Trophoblast cell (in vitro differentiated cells and primary cell): Measurements from ENCODE around the gene INTS1.

Source experiments
- DNase-seq, 2 donors: peaks; one replicate each; pipeline ENCODE4 v3.0.0-alpha.2; 2016
- H2AFZ ChIP-seq: 2 replicates; pipeline ENCODE4 v1.6.1; 2013; ENCODE audit warnings: low read length, moderate library complexity, mild to moderate bottlenecking; ENCODE audit not compliant: insufficient read depth, poor library complexity
- H2AK5ac ChIP-seq: 2 replicates; pipeline ENCODE4 v1.6.1; 2013; ENCODE audit warnings: mild to moderate bottlenecking, low read length
- H2BK120ac ChIP-seq: 2 replicates; pipeline ENCODE4 v1.6.1; 2013; ENCODE audit warnings: low read length, mild to moderate bottlenecking, moderate library complexity; ENCODE audit not compliant: insufficient read depth, poor library complexity
- H2BK12ac ChIP-seq: 2 replicates; pipeline ENCODE4 v1.6.1; 2013; ENCODE audit warnings: mild to moderate bottlenecking, low read length, moderate library complexity
- H2BK5ac ChIP-seq: 2 replicates; pipeline ENCODE4 v1.6.1; 2013; ENCODE audit warnings: low read length, low read depth, moderate library complexity, mild to moderate bottlenecking; ENCODE audit not compliant: poor library complexity
- H3K14ac ChIP-seq: 2 replicates; pipeline ENCODE4 v1.6.1; 2013; ENCODE audit warnings: mild to moderate bottlenecking, low read length
- H3K18ac ChIP-seq: 2 replicates; pipeline ENCODE4 v1.6.1; 2013; ENCODE audit warnings: mild to moderate bottlenecking, low read length
- H3K23ac ChIP-seq: 2 replicates; pipeline ENCODE4 v1.6.1; 2013; ENCODE audit warnings: low read length
- H3K27ac ChIP-seq: 2 replicates; pipeline ENCODE4 v1.5.1; 2013; ENCODE audit warnings: low read depth, mild to moderate bottlenecking, inconsistent platforms, low read length, moderate library complexity
- H3K27me3 ChIP-seq: 2 replicates; pipeline ENCODE4 v1.6.1; 2013; ENCODE audit warnings: inconsistent platforms, mild to moderate bottlenecking, low read length, moderate library complexity; ENCODE audit not compliant: insufficient read depth
- H3K36me3 ChIP-seq, 2 experiments: 1 replicate in 1 of 2; 2 replicates in 1 of 2; pipeline ENCODE4 v1.6.1; 2013; ENCODE audit warnings: low read length in 2 of 2, mild to moderate bottlenecking in 2 of 2, moderate library complexity in 1 of 2; ENCODE audit not compliant: insufficient read depth in 2 of 2, control insufficient read depth in 1 of 2
- H3K4ac ChIP-seq: 2 replicates; pipeline ENCODE4 v1.6.1; 2013; ENCODE audit warnings: low read depth, mild to moderate bottlenecking, low read length, moderate library complexity
- H3K4me1 ChIP-seq, 2 experiments: 1 replicate in 1 of 2; 2 replicates in 1 of 2; pipeline ENCODE4 v1.6.1; 2013; ENCODE audit warnings: low read length in 2 of 2, mild to moderate bottlenecking in 2 of 2, moderate library complexity in 1 of 2; ENCODE audit not compliant: insufficient read depth in 2 of 2, control insufficient read depth in 1 of 2
- H3K4me2 ChIP-seq: 2 replicates; pipeline ENCODE4 v1.6.1; 2013; ENCODE audit warnings: inconsistent platforms, mild to moderate bottlenecking, low read length, moderate library complexity
- H3K4me3 ChIP-seq: 2 replicates; pipeline ENCODE4 v1.5.1; 2013; ENCODE audit warnings: mild to moderate bottlenecking, low read depth, low read length, inconsistent platforms
- H3K79me1 ChIP-seq: one replicate; pipeline ENCODE4 v1.6.1; 2013; ENCODE audit warnings: low read length
- H3K79me2 ChIP-seq: 2 replicates; pipeline ENCODE4 v1.6.1; 2013; ENCODE audit warnings: low read length, mild to moderate bottlenecking; ENCODE audit not compliant: control insufficient read depth, insufficient read depth, poor library complexity
- H3K9ac ChIP-seq: 2 replicates; pipeline ENCODE4 v1.6.1; 2013; ENCODE audit warnings: mild to moderate bottlenecking, low read length
- H3K9me3 ChIP-seq: 2 replicates; pipeline ENCODE4 v1.6.1; 2013; ENCODE audit warnings: low read depth, mild to moderate bottlenecking, control low read depth, inconsistent platforms, low read length; ENCODE audit not compliant: insufficient read depth
- H4K12ac ChIP-seq: 2 replicates; pipeline ENCODE4 v1.6.1; 2013; ENCODE audit warnings: low read depth, mild to moderate bottlenecking, low read length, moderate library complexity
- H4K8ac ChIP-seq: 2 replicates; pipeline ENCODE4 v1.6.1; 2013; ENCODE audit warnings: low read depth, mild to moderate bottlenecking, low read length, moderate library complexity
- H4K91ac ChIP-seq: one replicate; pipeline ENCODE4 v1.6.1; 2013; ENCODE audit warnings: low read depth, mild to moderate bottlenecking, low read length, moderate library complexity
- WGBS: extraction: QIAGEN DNeasy Blood & Tissue Kit; methylation state at CpG from one replicate; pipeline ENCODE4 v1.1.7; 2013; ENCODE audit warnings: missing lambda C conversion rate; ENCODE audit not compliant: insufficient read length, insufficient coverage; ENCODE audit errors: extremely low coverage; 5-methylcytosine and 5-hydroxymethylcytosine counted together

INTS1 gene

GRCh38 chr7:1531979-1532455 lies 27.8 kb upstream of the INTS1 start:
- Histone ChIP-seq H3K36me3 (peaks cover 0 to 3% of the 10 kb centered on the region in 2 experiments), H4K8ac (no peak overlapping the region), H3K23ac (no peak overlapping the region), H3K4me3 (peak overlapping the region; percentile 76), H2AFZ (no peak overlapping the region), H2BK5ac (no peak overlapping the region), H3K18ac (no peak overlapping the region), H3K27ac (peak overlapping the region; percentile 83), H2BK12ac (no peak overlapping the region), H3K9me3 (no peaks in the 10 kb centered on the region), H3K79me2 (peaks cover 22% of the 10 kb centered on the region), H3K4me1 (peaks cover 45 to 54% of the 10 kb centered on the region in 2 experiments), H3K14ac (no peak overlapping the region), H3K4ac (peak overlapping the region; percentile 81), H3K4me2 (peak overlapping the region; percentile 75), H3K27me3 (no peaks in the 10 kb centered on the region), H3K79me1 (peaks cover 33% of the 10 kb centered on the region), H3K9ac (no peak overlapping the region), H4K12ac (no peak overlapping the region), H2BK120ac (no peak overlapping the region), H4K91ac (no peak overlapping the region), H2AK5ac (no peak overlapping the region)
- no CpG with 5 or more reads among the region's 10 CpGs for WGBS
- no peak for DNase-seq

DNA sequence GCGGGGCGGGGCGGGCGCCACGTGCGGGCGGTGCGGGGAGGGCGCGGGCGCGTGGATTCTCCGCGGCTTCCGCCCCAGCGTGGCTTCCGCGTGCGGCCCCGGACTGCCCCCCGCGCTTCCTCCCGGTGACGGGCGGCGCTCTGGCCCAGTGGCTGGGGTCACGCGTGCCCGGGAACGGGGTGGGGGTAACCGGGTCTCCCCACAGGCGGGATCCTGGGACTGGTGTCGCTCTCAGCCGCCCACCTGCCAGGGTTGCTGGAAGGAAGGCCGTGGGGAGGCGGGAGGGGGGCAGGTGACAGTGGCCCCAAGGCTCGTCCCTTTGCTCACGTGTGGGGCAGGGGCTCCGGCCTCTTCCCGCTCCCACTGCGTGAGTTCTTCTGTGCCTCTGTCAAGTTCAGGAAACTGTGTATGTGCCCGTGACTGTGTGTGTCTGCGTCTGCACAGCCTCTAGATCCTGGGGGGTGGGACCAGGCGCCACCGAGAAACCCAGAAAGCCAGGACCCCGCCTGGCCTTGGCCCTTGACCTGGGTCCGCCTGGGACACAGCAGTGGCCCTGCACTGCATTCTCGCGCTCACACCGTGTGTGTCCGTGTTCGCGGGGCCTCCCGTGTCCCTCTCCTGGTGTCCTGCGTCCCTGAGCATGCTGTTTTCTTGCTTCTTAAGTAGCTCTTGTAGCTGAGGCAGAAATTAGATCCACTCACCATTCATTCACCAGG lies 27.2 kb upstream of the INTS1 start:
- no peak overlapping the region for H2BK5ac ChIP-seq
- H3K14ac ChIP-seq: peak overlapping the region; percentile 35
- H3K4ac ChIP-seq: peak overlapping the region; percentile 81
- peaks cover 0 to 3% of the 10 kb centered on the region in 2 experiments for H3K36me3 ChIP-seq
- DNase-seq: no peak
- H3K9ac ChIP-seq: peak overlapping the region; percentile 41
- H2BK120ac ChIP-seq: peak overlapping the region; percentile 81
- peaks cover 41 to 49% of the 10 kb centered on the region in 2 experiments for H3K4me1 ChIP-seq
- peak overlapping the region; percentile 81 for H2AK5ac ChIP-seq
- H3K18ac ChIP-seq: peak overlapping the region; percentile 83
- H3K27me3 ChIP-seq: no peaks in the 10 kb centered on the region
- peak overlapping the region; percentile 48 for H4K12ac ChIP-seq
- H3K9me3 ChIP-seq: no peaks in the 10 kb centered on the region
- H3K27ac ChIP-seq: peak overlapping the region; percentile 83
- peak overlapping the region; percentile 18 for H2AFZ ChIP-seq
- H3K79me2 ChIP-seq: peaks cover 19% of the 10 kb centered on the region
- H2BK12ac ChIP-seq: peak overlapping the region; percentile 38
- peak overlapping the region; percentile 76 for H3K4me3 ChIP-seq
- H4K8ac ChIP-seq: peak overlapping the region; percentile 54
- H3K23ac ChIP-seq: no peak overlapping the region
- H4K91ac ChIP-seq: peak overlapping the region; percentile 74
- peak overlapping the region; percentile 75 for H3K4me2 ChIP-seq
- WGBS: no CpG with 5 or more reads among the region's 55 CpGs
- peaks cover 31% of the 10 kb centered on the region for H3K79me1 ChIP-seq

DNA sequence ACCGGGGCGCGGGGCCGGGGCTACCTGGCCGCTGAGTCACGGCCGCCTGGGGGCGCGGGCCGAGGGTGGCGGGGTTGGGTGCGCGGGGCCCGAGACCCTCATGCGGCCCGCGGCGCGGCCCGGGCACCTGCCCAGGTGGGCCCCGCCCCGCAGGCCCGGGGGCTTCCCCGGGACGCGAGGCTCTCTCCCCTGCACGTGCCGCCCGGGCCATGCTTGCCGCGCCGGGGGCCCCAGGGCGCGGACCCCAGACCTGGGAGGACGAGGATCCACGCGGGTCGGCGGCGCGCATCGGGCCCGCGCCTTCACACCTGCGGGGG lies 26.7 kb upstream of the INTS1 start:
- Histone ChIP-seq H3K14ac (no peak overlapping the region), H2BK120ac (no peak overlapping the region), H3K4me2 (peak overlapping the region; percentile 75), H3K4ac (peak overlapping the region; percentile 66), H2BK5ac (no peak overlapping the region), H4K8ac (no peak overlapping the region), H2AFZ (no peak overlapping the region), H4K12ac (no peak overlapping the region), H3K36me3 (peaks cover 0 to 3% of the 10 kb centered on the region in 2 experiments), H3K27me3 (no peaks in the 10 kb centered on the region), H2BK12ac (no peak overlapping the region), H3K4me3 (peak overlapping the region; percentile 76), H3K18ac (no peak overlapping the region), H3K9me3 (no peaks in the 10 kb centered on the region), H3K79me2 (peaks cover 16% of the 10 kb centered on the region), H3K9ac (peak overlapping the region; percentile 26), H3K23ac (no peak overlapping the region), H3K79me1 (peaks cover 28% of the 10 kb centered on the region), H4K91ac (peak overlapping the region; percentile 74), H3K4me1 (peaks cover 37 to 43% of the 10 kb centered on the region in 2 experiments), H2AK5ac (no peak overlapping the region), H3K27ac (peak overlapping the region; percentile 6)
- no CpG with 5 or more reads among the region's 45 CpGs for WGBS
- peak in 1 of 2 donors; percentile 44 for DNase-seq

- Histone ChIP-seq H3K4ac (no peak overlapping the region), H3K27ac (no peak overlapping the region), H3K4me3 (no peak overlapping the region), H2BK120ac (peak overlapping the region; percentile 46), H2BK5ac (no peak overlapping the region), H2BK12ac (peak overlapping the region; percentile 32), H3K4me1 (peaks cover 31 to 38% of the 10 kb centered on the region in 2 experiments), H3K4me2 (no peak overlapping the region), H3K9me3 (no peaks in the 10 kb centered on the region), H2AK5ac (peak overlapping the region; percentile 21), H3K14ac (no peak overlapping the region), H3K9ac (no peak overlapping the region), H4K91ac (no peak overlapping the region), H3K23ac (no peak overlapping the region), H4K8ac (no peak overlapping the region), H2AFZ (no peak overlapping the region), H3K18ac (no peak overlapping the region), H3K79me2 (peaks cover 13% of the 10 kb centered on the region), H3K79me1 (peaks cover 28% of the 10 kb centered on the region), H3K36me3 (no peaks in the 10 kb centered on the region), H3K27me3 (no peaks in the 10 kb centered on the region), H4K12ac (no peak overlapping the region)
- WGBS: no CpG with 5 or more reads among the region's 21 CpGs
- no peak for DNase-seq
Measured at GRCh38 chr7:1529383-1530116, 25.4 kb upstream of the INTS1 start.
